HL-60 (cell line): ENCODE measurements around the gene KCTD5.

Experiments
- DNase-seq, 2 experiments: peaks; one replicate each; pipeline ENCODE4 v3.0.0-alpha.2; 2010 to 2020; ENCODE audit warnings: low read depth in 1 of 2, low spot score in 1 of 2
- H3K27ac ChIP-seq: fragments of 250-450 bp; sonication (Bioruptor Pico); replicated peaks from 2 replicates; pipeline ENCODE4 v1.5.1; 2020; ENCODE audit warnings: mild to moderate bottlenecking, moderate library complexity
- H3K27me3 ChIP-seq: fragments of 250-450 bp; sonication (Bioruptor Pico); 2 replicates; pipeline ENCODE4 v1.5.1; 2021; ENCODE audit warnings: mild to moderate bottlenecking, moderate library complexity; ENCODE audit not compliant: insufficient read depth, poor library complexity, severe bottlenecking
- H3K4me3 ChIP-seq: replicated peaks from 2 replicates; pipeline ENCODE4 v1.5.1; 2011; ENCODE audit warnings: mild to moderate bottlenecking, control low read depth, low read length; ENCODE audit not compliant: insufficient read depth
- GABPA ChIP-seq: IDR thresholded peaks from 2 replicates; pipeline ENCODE4 v1.6.1; 2012; ENCODE audit warnings: low read depth
- POLR2AphosphoS5 ChIP-seq: IDR thresholded peaks from 2 replicates; pipeline ENCODE4 v1.6.1; 2012; ENCODE audit warnings: low read depth
- SPI1 ChIP-seq: IDR thresholded peaks from 2 replicates; pipeline ENCODE4 v1.6.1; 2012; ENCODE audit warnings: low read depth, mild to moderate bottlenecking, borderline replicate concordance
- TF ChIP-seq, protein P1 (sequence below): IDR thresholded peaks from one replicate; pipeline ENCODE4 v1.5.1; 2011; ENCODE audit warnings: low read length, control low read depth, inconsistent platforms; ENCODE audit not compliant: insufficient read depth
- TF ChIP-seq, protein P2 (sequence below): IDR thresholded peaks from 2 replicates; pipeline ENCODE4 v1.6.1; 2012; ENCODE audit warnings: low read depth; ENCODE audit not compliant: insufficient replicate concordance

Gene KCTD5

DNA sequence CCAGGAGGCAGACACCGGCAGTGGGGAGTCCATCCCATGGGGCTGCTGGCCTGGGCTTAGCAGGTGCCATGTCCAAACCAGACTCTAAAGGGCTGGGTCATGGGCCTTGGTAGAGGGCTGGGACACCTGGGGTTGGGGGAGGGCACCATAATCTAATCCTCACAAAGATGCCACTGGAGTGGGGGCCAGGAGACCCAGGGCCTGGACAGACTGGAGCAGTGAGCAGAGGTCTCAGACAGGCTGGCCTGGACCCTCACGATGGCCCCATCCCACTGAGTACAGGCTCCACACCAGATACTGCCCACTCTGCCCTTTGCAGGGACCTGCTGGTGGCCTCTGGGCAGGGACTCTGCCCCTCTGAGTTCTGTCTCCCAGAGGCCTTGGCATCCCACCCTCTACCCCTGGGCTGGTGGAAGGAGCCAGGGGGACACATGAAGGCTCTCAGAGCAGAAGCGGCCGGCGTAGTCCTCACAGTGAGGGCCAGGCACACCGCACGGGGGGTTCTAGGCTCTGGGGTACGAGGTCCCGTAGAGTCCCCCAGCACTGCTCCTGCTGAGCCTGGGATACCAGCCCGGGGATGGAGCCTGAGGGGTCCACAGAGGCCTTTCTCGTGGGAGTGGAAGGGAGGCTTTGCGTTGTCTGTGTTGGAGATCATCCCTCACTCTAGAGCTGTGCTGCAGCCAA is 60.1 kb downstream of the KCTD5 start:
- Histone ChIP-seq H3K27ac (no peak overlapping the region), H3K4me3 (no peak overlapping the region), H3K27me3 (no peaks in the 10 kb centered on the region)
- DNase-seq = no peak
- TF ChIP-seq, protein P1, sequence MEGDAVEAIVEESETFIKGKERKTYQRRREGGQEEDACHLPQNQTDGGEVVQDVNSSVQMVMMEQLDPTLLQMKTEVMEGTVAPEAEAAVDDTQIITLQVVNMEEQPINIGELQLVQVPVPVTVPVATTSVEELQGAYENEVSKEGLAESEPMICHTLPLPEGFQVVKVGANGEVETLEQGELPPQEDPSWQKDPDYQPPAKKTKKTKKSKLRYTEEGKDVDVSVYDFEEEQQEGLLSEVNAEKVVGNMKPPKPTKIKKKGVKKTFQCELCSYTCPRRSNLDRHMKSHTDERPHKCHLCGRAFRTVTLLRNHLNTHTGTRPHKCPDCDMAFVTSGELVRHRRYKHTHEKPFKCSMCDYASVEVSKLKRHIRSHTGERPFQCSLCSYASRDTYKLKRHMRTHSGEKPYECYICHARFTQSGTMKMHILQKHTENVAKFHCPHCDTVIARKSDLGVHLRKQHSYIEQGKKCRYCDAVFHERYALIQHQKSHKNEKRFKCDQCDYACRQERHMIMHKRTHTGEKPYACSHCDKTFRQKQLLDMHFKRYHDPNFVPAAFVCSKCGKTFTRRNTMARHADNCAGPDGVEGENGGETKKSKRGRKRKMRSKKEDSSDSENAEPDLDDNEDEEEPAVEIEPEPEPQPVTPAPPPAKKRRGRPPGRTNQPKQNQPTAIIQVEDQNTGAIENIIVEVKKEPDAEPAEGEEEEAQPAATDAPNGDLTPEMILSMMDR = no peak
- TF ChIP-seq POLR2AphosphoS5 (no peak), GABPA (no peak), SPI1 (no peak)
- TF ChIP-seq, protein P2, sequence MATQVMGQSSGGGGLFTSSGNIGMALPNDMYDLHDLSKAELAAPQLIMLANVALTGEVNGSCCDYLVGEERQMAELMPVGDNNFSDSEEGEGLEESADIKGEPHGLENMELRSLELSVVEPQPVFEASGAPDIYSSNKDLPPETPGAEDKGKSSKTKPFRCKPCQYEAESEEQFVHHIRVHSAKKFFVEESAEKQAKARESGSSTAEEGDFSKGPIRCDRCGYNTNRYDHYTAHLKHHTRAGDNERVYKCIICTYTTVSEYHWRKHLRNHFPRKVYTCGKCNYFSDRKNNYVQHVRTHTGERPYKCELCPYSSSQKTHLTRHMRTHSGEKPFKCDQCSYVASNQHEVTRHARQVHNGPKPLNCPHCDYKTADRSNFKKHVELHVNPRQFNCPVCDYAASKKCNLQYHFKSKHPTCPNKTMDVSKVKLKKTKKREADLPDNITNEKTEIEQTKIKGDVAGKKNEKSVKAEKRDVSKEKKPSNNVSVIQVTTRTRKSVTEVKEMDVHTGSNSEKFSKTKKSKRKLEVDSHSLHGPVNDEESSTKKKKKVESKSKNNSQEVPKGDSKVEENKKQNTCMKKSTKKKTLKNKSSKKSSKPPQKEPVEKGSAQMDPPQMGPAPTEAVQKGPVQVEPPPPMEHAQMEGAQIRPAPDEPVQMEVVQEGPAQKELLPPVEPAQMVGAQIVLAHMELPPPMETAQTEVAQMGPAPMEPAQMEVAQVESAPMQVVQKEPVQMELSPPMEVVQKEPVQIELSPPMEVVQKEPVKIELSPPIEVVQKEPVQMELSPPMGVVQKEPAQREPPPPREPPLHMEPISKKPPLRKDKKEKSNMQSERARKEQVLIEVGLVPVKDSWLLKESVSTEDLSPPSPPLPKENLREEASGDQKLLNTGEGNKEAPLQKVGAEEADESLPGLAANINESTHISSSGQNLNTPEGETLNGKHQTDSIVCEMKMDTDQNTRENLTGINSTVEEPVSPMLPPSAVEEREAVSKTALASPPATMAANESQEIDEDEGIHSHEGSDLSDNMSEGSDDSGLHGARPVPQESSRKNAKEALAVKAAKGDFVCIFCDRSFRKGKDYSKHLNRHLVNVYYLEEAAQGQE = no peak

DNA sequence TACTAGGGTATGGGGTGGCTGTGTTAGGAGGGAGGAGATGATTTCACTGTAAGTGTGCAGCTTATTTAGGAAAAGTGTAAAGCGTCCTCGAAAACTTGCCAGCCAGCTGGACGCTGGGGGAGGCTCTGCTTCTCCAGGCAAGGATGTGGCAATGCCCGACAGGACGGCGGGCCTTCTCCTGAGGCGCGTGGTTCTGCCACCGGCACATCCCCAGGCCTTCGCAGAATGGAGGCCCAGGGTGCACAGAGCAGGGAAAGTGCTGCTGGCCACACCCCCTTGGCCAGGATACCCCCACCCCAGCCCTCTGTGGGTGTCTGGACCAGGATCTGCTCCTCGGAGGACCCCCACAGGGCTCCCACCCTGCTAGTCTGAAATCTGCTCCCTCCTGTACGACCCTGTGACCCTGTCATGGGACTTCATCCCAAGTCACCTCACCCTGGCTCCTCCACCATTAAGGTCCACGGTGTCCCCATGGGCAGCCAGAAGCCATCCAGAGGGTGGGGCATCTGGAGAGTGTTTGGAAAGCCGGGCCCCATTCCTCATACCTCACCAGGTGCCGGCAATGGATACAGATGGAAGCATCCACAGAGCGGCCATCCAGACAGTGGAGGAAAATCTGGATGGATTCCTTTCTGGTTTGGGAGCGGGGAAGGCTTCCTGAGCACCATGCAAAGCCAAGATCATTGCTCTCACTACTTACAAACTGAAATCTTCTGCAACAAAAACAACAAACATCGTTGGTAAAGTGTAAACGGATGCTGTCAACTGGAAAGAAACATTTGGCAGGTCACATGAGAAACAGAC is 60.9 kb downstream of the KCTD5 start:
- TF ChIP-seq, protein P2 = no peak
- TF ChIP-seq GABPA (no peak), POLR2AphosphoS5 (no peak), SPI1 (no peak)
- TF ChIP-seq, protein P1 = no peak
- no peaks in the 10 kb centered on the region for H3K27me3 ChIP-seq

DNA sequence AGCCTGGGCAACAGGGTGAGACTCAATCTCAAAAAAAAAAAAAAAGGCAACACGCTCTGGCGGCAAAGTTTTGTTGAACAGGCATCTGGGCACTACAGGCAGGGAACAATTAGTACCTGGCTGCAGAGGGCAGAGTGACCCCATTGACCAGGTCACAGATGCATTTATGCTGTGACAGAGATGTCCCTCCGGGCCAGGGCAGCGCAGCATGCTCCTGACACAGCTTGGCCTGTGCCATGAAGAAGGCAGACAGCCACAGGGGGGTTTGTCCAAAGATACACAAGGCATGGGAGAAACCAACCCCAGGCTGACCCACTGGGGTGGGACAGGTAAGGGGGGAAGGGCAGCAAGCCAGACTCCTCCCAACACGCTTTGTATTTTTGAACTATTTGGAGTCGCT is 62.4 kb downstream of the KCTD5 start:
- H3K27me3 ChIP-seq = no peaks in the 10 kb centered on the region
- H3K4me3 ChIP-seq = no peak overlapping the region
- H3K27ac ChIP-seq = no peak overlapping the region
- no peak for DNase-seq
- TF ChIP-seq SPI1 (no peak), GABPA (no peak), POLR2AphosphoS5 (no peak)
- TF ChIP-seq, protein P2 = no peak
- TF ChIP-seq, protein P1 = no peak

More for the DNA sequence above, 60.9 kb downstream of the KCTD5 start:
- no peak overlapping the region for H3K4me3 ChIP-seq
- H3K27ac ChIP-seq = no peak overlapping the region
- no peak for DNase-seq
